K562 (cell line): ENCODE data around the gene WNT7B. TPM values are rescaled to one million over a fixed set of nuclear protein-coding genes. Genes with fewer than 3 reads are reported as not detected.

Source experiments
- ATAC-seq: fragments of 200-7000 bp; cut with Tn5 transposase; 3 replicates; pipeline ENCODE4 v1.9.1; 2020; ENCODE audit warnings: moderate library complexity
- BruUV-seq: library from RNA; stranded (reverse); fragments of 400-500 nt; replicated peaks from 2 replicates; lab custom pipeline; 2021; lab: Mats Ljungman, UMichigan
- CTCF ChIA-PET: fragments of 300-600 bp; formaldehyde crosslinking; extraction: SDS; loops from one replicate; lab custom pipeline; 2021; ENCODE audit warnings: low intra/inter-chr PET ratio; lab: Yijun Ruan, JAX
- POLR2A ChIA-PET: fragments of 300-600, 350-650 bp; sonication (Branson Sonifier 250); formaldehyde crosslinking; extraction: SDS; loops from one replicate; lab custom pipeline; 2021; ENCODE audit warnings: antibody characterized with exemption, inconsistent platforms; lab: Yijun Ruan, JAX
- DNase-seq, 4 experiments: peaks; one replicate each; pipeline versions ENCODE4 v3.0.0 to v3.0.0-alpha.2; 2011 to 2018; ENCODE audit warnings: low spot score in 3 of 4, mixed read lengths in 3 of 4; ENCODE audit errors: extremely low read depth in 1 of 4
- FAIRE-seq: peaks from 2 replicates; lab custom pipeline; 2011; peaks lifted over from hg19 to GRCh38; lab: Jason Lieb, UNC
- H2AFZ ChIP-seq: 2 replicates; pipeline ENCODE4 v1.6.0; 2011; ENCODE audit warnings: low read depth, low read length, control low read depth, inconsistent platforms
- H3K27ac ChIP-seq: fragments of 200-600 bp; 3 replicates; pipeline ENCODE4 v1.8.0; 2011; ENCODE audit warnings: low read depth, mild to moderate bottlenecking, control low read depth, inconsistent platforms, low read length, moderate library complexity, mixed read lengths; ENCODE audit errors: extremely low read depth
- H3K27me3 ChIP-seq, 2 experiments: fragments of 300-600 bp in 1 of 2; 2 replicates in 1 of 2; 3 replicates in 1 of 2; pipeline versions ENCODE4 v1.6.0 to v1.8.0; 2011; ENCODE audit warnings: inconsistent platforms in 2 of 2, low read length in 2 of 2, mild to moderate bottlenecking in 1 of 2, mixed read lengths in 1 of 2, moderate library complexity in 1 of 2; ENCODE audit not compliant: control insufficient read depth in 2 of 2, insufficient read depth in 2 of 2
- H3K36me3 ChIP-seq: fragments of 300-600 bp; 3 replicates; pipeline ENCODE4 v1.8.0; 2011; ENCODE audit warnings: mild to moderate bottlenecking, low read length, inconsistent platforms; ENCODE audit not compliant: control insufficient read depth, insufficient read depth
- H3K4me1 ChIP-seq, 2 experiments: fragments of 200-600 bp in 1 of 2; replicated peaks in 1 of 2; 2 replicates in 1 of 2; 3 replicates in 1 of 2; pipeline versions ENCODE4 v1.5.1 to v1.8.0; 2011; ENCODE audit warnings: inconsistent platforms in 2 of 2, low read length in 2 of 2, mild to moderate bottlenecking in 1 of 2, mixed read lengths in 1 of 2, moderate library complexity in 1 of 2; ENCODE audit not compliant: control insufficient read depth in 2 of 2, insufficient read depth in 2 of 2
- H3K4me2 ChIP-seq: 2 replicates; pipeline ENCODE4 v1.6.1; 2011; ENCODE audit warnings: low read length, control low read depth, inconsistent platforms, mixed read lengths; ENCODE audit not compliant: insufficient read depth
- H3K4me3 ChIP-seq: fragments of 200-600 bp; sonication (generic), shearing (Covaris generic); 2 replicates; pipeline ENCODE4 v1.5.1; 2016; ENCODE audit warnings: control low read depth, inconsistent platforms
- H3K79me2 ChIP-seq: fragments of 200-600 bp; 3 replicates; pipeline ENCODE4 v1.8.0; 2011; ENCODE audit warnings: low read length, inconsistent platforms; ENCODE audit not compliant: control insufficient read depth, insufficient read depth
- H3K9ac ChIP-seq, 2 experiments: 2 replicates each; pipeline versions ENCODE4 v1.6.0 to v1.6.1; 2011; ENCODE audit warnings: low read depth in 2 of 2, low read length in 2 of 2, control low read depth in 1 of 2, inconsistent platforms in 1 of 2, mild to moderate bottlenecking in 1 of 2, mixed read lengths in 1 of 2; ENCODE audit not compliant: insufficient read depth in 1 of 2
- H3K9me1 ChIP-seq: one replicate; pipeline ENCODE4 v1.6.0; 2011; ENCODE audit warnings: inconsistent platforms, mild to moderate bottlenecking, low read length, moderate library complexity; ENCODE audit not compliant: control insufficient read depth, insufficient read depth
- H3K9me3 ChIP-seq: replicated peaks from 2 replicates; pipeline ENCODE4 v1.5.1; 2011; ENCODE audit warnings: low read depth, low read length, inconsistent platforms; ENCODE audit not compliant: control insufficient read depth, insufficient read depth
- H4K20me1 ChIP-seq: replicated peaks from 2 replicates; pipeline ENCODE4 v1.6.1; 2011; ENCODE audit warnings: low read length, inconsistent platforms, mixed read lengths; ENCODE audit not compliant: control insufficient read depth, insufficient read depth
- FIP1L1 ChIP-seq: fragments of 200-400 bp; formaldehyde crosslinking; IDR thresholded peaks from 2 replicates; pipeline ENCODE4 v1.6.1; 2018; ENCODE audit warnings: mild to moderate bottlenecking, low read depth, low read length; ENCODE audit not compliant: poor library complexity, severe bottlenecking
- ILK ChIP-seq: fragments of 450-650 bp; IDR thresholded peaks from 2 replicates; pipeline ENCODE4 v1.6.1; 2016; ENCODE audit warnings: missing genetic modification characterization, low read depth, mild to moderate bottlenecking, missing compliant biosample characterization, moderate library complexity, borderline replicate concordance
- MECOM ChIP-seq: fragments of 250-450 bp; sonication (Bioruptor Pico); IDR thresholded peaks from 2 replicates; pipeline ENCODE4 v1.8.0; 2022; ENCODE audit warnings: inconsistent platforms
- NR2F6 ChIP-seq: fragments of 450-650 bp; formaldehyde crosslinking; IDR thresholded peaks from 2 replicates; pipeline ENCODE4 v1.4.0; 2020; ENCODE audit warnings: mild to moderate bottlenecking
- TGIF2 ChIP-seq: sonication (generic); formaldehyde crosslinking; IDR thresholded peaks from 2 replicates; pipeline ENCODE4 v1.8.1; 2022; ENCODE audit warnings: mild to moderate bottlenecking, missing genetic modification reagents, moderate library complexity
- THAP12 ChIP-seq: fragments of 250-450 bp; sonication (Bioruptor Pico); IDR thresholded peaks from 2 replicates; pipeline ENCODE4 v1.9.0; 2021; ENCODE audit warnings: mild to moderate bottlenecking, inconsistent platforms
- THRA ChIP-seq: fragments of 450-650 bp; IDR thresholded peaks from 2 replicates; pipeline ENCODE4 v1.6.1; 2017; ENCODE audit warnings: mild to moderate bottlenecking, moderate library complexity
- ZBTB49 ChIP-seq: sonication (generic); formaldehyde crosslinking; IDR thresholded peaks from 2 replicates; pipeline ENCODE4 v1.8.0; 2022; ENCODE audit warnings: missing genetic modification reagents, mild to moderate bottlenecking, borderline replicate concordance
- ZNF165 ChIP-seq: fragments of 250-450 bp; sonication (Bioruptor Pico); IDR thresholded peaks from 2 replicates; pipeline ENCODE4 v1.4.0; 2020; ENCODE audit warnings: borderline replicate concordance
- ZNF174 ChIP-seq: fragments of 250-450 bp; sonication (Bioruptor Pico); IDR thresholded peaks from 2 replicates; pipeline ENCODE4 v1.4.0; 2020; ENCODE audit warnings: mild to moderate bottlenecking
- ZNF224 ChIP-seq: sonication (generic); formaldehyde crosslinking; IDR thresholded peaks from 2 replicates; pipeline ENCODE4 v1.8.0; 2022; ENCODE audit warnings: mild to moderate bottlenecking, missing genetic modification reagents
- ZNF23 ChIP-seq: fragments of 250-450 bp; sonication (Bioruptor Pico); IDR thresholded peaks from 2 replicates; pipeline ENCODE4 v1.4.0; 2020; ENCODE audit warnings: mild to moderate bottlenecking
- ZNF280A ChIP-seq: fragments of 450-650 bp; IDR thresholded peaks from 2 replicates; pipeline ENCODE4 v1.6.1; 2018; ENCODE audit warnings: mild to moderate bottlenecking, low read depth; ENCODE audit not compliant: partially characterized antibody
- ZNF311 ChIP-seq: fragments of 250-450 bp; sonication (Bioruptor Pico); IDR thresholded peaks from 2 replicates; pipeline ENCODE4 v1.4.0; 2020; ENCODE audit warnings: mild to moderate bottlenecking, moderate library complexity
- WGBS: fragments of 100-300 bp; shearing (Covaris generic); methylation state at CpG from one replicate; pipeline ENCODE4 v1.1.6; 2016; ENCODE audit warnings: low coverage, mixed read lengths; ENCODE audit not compliant: insufficient coverage; ENCODE audit errors: missing lambda C conversion rate; 5-methylcytosine and 5-hydroxymethylcytosine counted together
- in situ Hi-C: fragments of 300-500 bp; cut with MboI; formaldehyde crosslinking; loops from 4 replicates; pipeline ENCODE4 v1.15.0; 2018; ENCODE audit warnings: inconsistent platforms, mixed read lengths
- intact Hi-C: fragments of 100-400 bp; cut with micrococcal nuclease; formaldehyde crosslinking; loops from 2 replicates; pipeline ENCODE4 v1.14.2; 2022
- polyA plus RNA-seq, 8 experiments: library from polyadenylated mRNA; depleted of rRNA in 4 of 8; stranded (reverse) in 5 of 8; unstranded in 3 of 8; fragments of >200 nt; fragmentation: Nextera tagmentation in 2 of 8; fragmentation: Illumina TruSeq in 1 of 8; extraction: Ambion mirVana in 2 of 8; extraction: Trizol in 1 of 8; gene quantifications; 2 replicates each; pipeline versions ENCODE4 v1.2.1 to v1.2.3, GENCODE V29; 2011 to 2014; ENCODE audit warnings: inconsistent platforms in 1 of 8, missing spikeins in 1 of 8
- total RNA-seq, 7 experiments: library from RNA; depleted of rRNA in 6 of 7; stranded (reverse); fragments of >200 nt in 6 of 7; fragmentation: Illumina TruSeq in 2 of 7; extraction: Trizol in 2 of 7; gene quantifications; 2 replicates each; pipeline versions ENCODE4 v1.2.1 to v1.2.3, GENCODE V29; 2011 to 2021; ENCODE audit warnings: low replicate concordance in 1 of 7

Gene WNT7B
- total and polyA plus RNA-seq, 9 of the 15 experiments (the other 6 are each of a cell fraction or from before 2014, with no cell fraction given) = not detected

GRCh38 chr22:45952553-45952952 is 24.4 kb downstream of the WNT7B start:
- Histone ChIP-seq H3K27ac (no peak overlapping the region), H3K4me3 (no peak overlapping the region), H3K36me3 (no peaks in the 10 kb centered on the region), H3K4me1 (peaks cover 0 to 6% of the 10 kb centered on the region in 2 experiments; a peak in 2 of 5 replicates), H3K9me3 (no peaks in the 10 kb centered on the region), H2AFZ (no peak overlapping the region), H3K9me1 (no peaks in the 10 kb centered on the region), H3K4me2 (no peak overlapping the region), H3K27me3 (peaks cover 2 to 72% of the 10 kb centered on the region in 2 experiments), H3K9ac (no peak overlapping the region), H3K79me2 (no peaks in the 10 kb centered on the region), H4K20me1 (peaks cover 6% of the 10 kb centered on the region; the same call in 1 of the 2 replicates)
- FAIRE-seq (no peak), DNase-seq (no peak), ATAC-seq (no peak)
- in situ Hi-C loops (no loop called here), intact Hi-C loops (no loop called here)
- ChIA-PET CTCF (no interaction called here), POLR2A (interaction anchor here (1.1 kb wide), 1 partner anchor 16 kb away, joined by 3 read pairs; no protein-coding TSS in a partner anchor)
- 8% methylated on average over 8 of the region's 12 CpGs for WGBS
- BruUV-seq = no TSS peak
- TF ChIP-seq ZBTB49 (CRISPR knock-in tag) = no peak
- TF ChIP-seq ILK (tag) = no peak
- TF ChIP-seq ZNF311 (CRISPR knock-in tag) = no peak
- no peak for TF ChIP-seq THRA
- TF ChIP-seq ZNF280A = no peak
- TF ChIP-seq ZNF224 (CRISPR knock-in tag) = no peak
- TF ChIP-seq ZNF165 (CRISPR knock-in tag) = no peak
- TF ChIP-seq FIP1L1 = no peak
- no peak for TF ChIP-seq NR2F6 (CRISPR knock-in tag)
- no peak for TF ChIP-seq MECOM (CRISPR knock-in tag)
- TF ChIP-seq ZNF23 (CRISPR knock-in tag) = no peak
- TF ChIP-seq TGIF2 (CRISPR knock-in tag) = no peak
- no peak for TF ChIP-seq ZNF174
- TF ChIP-seq THAP12 (CRISPR knock-in tag) = no peak
